Ramos (cell line): ENCODE measurements around the gene TREML2.

Experiments used
- in situ Hi-C: fragments of 300-500 bp; cut with MboI; formaldehyde crosslinking; loops from one replicate; pipeline ENCODE4 v1.14.3; 2022; ENCODE audit warnings: low sequenced_read_pairs; ENCODE audit not compliant: unreplicated experiment

TREML2 gene

GRCh38 chr6:41181566-41181965, 19.4 kb downstream of the TREML2 start:
- in situ Hi-C loops, result no loop called here

- in situ Hi-C loops, result no loop called here
Observed at GRCh38 chr6:41179163-41179562, 21.8 kb downstream of the TREML2 start.

DNA sequence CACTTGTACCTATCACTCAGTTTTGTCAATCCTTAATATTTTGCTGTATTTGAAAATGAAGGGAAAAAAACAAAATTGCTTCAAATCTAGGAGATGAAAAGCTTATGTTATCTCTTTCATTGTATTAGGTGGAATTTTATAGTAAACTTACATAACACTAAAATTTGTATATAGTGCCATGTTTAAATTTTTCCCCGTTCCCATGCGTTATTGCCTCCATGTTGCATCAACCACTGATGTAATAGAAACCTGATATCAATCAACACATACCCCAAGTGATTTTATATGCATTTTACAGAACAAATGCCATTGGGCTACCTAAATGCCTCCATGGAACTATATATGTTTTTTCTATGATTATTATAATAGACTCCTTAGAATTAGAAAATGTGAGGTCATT, 23.3 kb downstream of the TREML2 start:
- in situ Hi-C loops, result no loop called here

- in situ Hi-C loops, result no loop called here
Observed at GRCh38 chr6:41177287-41177686, 23.7 kb downstream of the TREML2 start.

GRCh38 chr6:41176189-41176588, 24.8 kb downstream of the TREML2 start:
- in situ Hi-C loops, result no loop called here

GRCh38 chr6:41175084-41175483, 25.9 kb downstream of the TREML2 start:
- in situ Hi-C loops, result no loop called here

- in situ Hi-C loops, result no loop called here
Observed at GRCh38 chr6:41174610-41175009, 26.3 kb downstream of the TREML2 start.

- in situ Hi-C loops, result no loop called here
Observed at GRCh38 chr6:41171908-41172307, 29.0 kb downstream of the TREML2 start.

- in situ Hi-C loops, result no loop called here
Observed at GRCh38 chr6:41170547-41171160, 30.3 kb downstream of the TREML2 start.

DNA sequence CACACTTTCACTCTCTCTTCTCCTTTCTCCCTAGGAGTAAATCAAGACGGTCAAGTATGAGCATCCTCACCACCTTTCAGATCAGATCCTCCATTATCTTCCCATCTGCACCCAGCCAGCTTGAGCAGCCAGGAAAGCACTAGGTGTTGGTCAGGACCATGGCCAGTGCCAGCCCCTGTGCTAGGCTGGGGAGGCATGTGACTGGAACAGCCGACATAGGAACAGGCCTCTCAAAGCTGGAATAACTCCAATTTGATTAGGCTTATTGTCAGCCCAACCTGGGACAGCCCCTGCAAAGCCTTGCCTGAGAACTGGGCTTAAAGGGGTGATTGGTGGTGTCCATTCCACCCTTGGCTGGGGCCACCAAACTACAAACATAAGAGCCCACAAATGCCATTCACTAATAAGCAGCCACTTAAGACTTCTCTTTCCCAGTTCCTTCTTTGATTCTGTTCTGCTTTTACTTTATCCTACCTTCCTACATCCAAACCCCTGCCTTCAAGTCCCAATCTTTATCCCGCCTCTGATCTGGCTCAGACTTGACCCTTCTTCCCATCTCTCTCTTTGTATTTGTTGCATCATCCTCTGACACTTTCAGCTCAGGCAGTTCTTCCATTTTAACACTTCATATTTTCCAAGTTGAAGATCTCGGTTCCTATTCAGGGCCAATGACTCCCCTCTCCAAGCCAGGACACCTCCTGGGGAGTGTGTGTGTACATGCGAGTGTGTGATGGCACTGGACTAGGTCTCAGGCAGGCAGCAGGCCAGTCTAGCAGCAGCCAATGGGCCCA, 33.6 kb downstream of the TREML2 start:
- in situ Hi-C loops, result no loop called here

- in situ Hi-C loops, result no loop called here
Observed at GRCh38 chr6:41164551-41165120, 36.3 kb downstream of the TREML2 start.

DNA sequence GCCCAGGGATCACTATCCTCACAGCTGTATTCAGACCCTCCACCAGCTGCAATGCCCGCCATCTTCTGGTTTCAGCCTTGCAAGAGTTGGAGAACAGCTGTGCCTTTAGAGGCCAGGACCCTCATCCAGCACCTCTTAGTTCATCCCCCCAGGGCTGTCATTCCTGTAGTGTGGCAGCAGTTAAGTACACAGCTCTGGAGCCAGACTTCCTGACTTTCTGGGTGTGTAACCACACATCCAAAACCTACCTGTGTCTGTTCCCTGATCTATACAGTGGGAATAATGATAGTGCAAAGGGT, 37.6 kb downstream of the TREML2 start:
- in situ Hi-C loops, result no loop called here

GRCh38 chr6:41162687-41163418, 38.1 kb downstream of the TREML2 start, which contains the start of gene TREM2:
TREM2 (minus strand) TSS chr6:41163116; CDS start chr6:41163082, 34 bp downstream.
- in situ Hi-C loops, result no loop called here

GRCh38 chr6:41161851-41162552, 38.9 kb downstream of the TREML2 start:
- in situ Hi-C loops, result no loop called here

DNA sequence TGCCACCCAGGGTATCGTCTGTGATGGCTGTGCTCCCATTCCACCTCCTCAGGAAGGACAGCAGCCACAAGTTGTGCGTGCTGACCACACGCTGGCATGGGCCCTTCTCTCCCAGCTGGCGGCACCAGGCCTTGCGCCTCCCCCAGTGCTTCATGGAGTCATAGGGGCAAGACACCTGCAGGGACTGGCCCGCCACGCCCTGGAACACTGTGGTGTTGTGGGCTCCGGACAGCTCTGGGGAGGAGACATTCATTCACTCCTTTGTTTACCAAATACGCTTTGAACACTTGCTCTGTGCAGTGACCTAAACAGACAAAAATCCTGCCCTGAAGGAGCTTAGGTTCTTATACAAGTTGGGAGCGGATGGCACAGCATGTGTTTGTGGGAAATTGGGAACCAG, 39.6 kb downstream of the TREML2 start:
- in situ Hi-C loops, result no loop called here

DNA sequence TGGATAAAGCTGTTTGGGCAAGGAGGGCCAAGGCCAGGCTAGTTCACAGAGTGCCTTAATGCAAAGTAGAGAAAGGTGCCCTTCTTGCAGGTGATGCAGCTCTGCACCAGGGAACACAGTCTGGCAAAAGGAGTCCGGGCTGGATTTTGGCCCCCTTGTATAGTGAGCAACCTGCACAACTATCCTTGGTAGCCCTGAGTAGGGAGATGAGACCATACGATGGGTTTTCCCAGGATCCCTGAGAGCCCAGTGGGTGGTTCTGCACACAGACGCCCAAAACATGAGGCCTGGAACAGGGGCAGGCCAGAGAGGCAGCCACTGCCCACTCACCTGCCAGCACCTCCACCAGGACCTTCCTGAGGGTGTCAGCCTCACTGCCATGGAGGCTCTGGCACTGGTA, 40.0 kb downstream of the TREML2 start:
- in situ Hi-C loops, result no loop called here

DNA sequence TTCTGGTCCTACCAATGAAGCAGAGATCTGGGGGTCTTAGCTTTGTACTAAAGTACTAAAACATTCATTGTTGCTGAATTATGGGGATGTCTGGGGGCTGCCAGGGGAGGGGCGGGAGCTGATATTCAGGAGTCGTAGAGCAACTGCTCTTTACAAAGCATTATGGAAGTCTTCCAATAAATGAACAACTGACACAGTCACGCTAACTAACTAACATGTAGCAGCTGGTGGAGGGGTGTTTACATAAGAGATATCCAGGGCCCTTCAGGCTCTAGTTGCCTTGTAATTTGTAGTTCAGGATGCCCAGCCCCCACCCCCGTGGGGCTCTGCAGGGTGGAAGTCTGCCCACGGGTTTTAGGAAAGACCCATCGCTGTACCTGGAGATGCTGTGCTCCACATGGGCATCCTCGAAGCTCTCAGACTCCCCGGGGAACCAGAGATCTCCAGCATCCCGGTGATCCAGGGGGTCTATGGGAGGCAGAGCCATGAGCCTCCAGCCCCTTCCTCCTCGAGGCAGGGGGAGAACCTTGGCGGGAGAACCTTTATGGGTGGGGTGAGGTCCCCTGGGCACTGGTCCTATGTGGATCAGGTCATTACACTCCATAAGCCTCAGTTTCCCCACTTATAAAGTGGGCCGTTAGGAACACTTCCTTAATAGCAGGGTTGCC, 41.4 kb downstream of the TREML2 start:
- in situ Hi-C loops, result no loop called here

GRCh38 chr6:41157323-41157722, 43.6 kb downstream of the TREML2 start:
- in situ Hi-C loops, result no loop called here

DNA sequence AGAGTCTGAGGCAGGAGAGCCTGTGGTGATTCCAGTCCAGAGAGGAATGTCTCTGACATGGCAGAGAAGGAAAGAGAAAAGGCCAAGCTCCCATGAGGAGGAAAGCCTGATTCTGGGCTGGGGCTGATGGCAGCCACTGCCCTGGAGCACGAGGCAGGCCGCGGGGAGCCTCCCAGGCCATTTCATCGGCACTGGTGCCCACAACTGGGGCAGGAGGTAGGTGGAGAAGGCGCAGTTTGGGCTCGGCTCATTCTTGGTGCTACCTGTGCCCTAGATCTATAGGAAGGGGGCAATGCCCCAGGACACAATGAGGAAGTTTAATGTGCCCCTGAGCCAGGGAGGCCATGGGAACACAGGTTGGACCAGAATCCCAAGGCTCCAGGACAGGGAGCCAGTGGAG, 44.2 kb downstream of the TREML2 start:
- in situ Hi-C loops, result no loop called here

GRCh38 chr6:41156001-41156400, 44.9 kb downstream of the TREML2 start:
- in situ Hi-C loops, result no loop called here
